KMS-11 (cell line): ENCODE results near the gene CCL25.

Source experiments
- H2AFZ ChIP-seq: fragments of 200-600 bp; sonication (generic); 2 replicates; pipeline ENCODE4 v1.6.1; 2016; ENCODE audit warnings: antibody characterized with exemption, mixed run types, low read depth
- H3K27ac ChIP-seq: fragments of 200-600 bp; sonication (generic); 2 replicates; pipeline ENCODE4 v1.6.1; 2016; ENCODE audit warnings: mild to moderate bottlenecking, mixed run types
- H3K27me3 ChIP-seq: fragments of 200-600 bp; sonication (generic); 2 replicates; pipeline ENCODE4 v1.6.1; 2017; ENCODE audit warnings: mild to moderate bottlenecking, low read depth, mixed run types, moderate library complexity; ENCODE audit not compliant: insufficient read depth
- H3K36me3 ChIP-seq: fragments of 200-600 bp; sonication (generic); 2 replicates; pipeline ENCODE4 v1.6.1; 2017; ENCODE audit warnings: mild to moderate bottlenecking, mixed run types; ENCODE audit not compliant: insufficient read depth
- H3K4me1 ChIP-seq: fragments of 200-600 bp; sonication (generic); 2 replicates; pipeline ENCODE4 v1.6.1; 2016; ENCODE audit warnings: mild to moderate bottlenecking, low read depth, mixed run types; ENCODE audit not compliant: poor library complexity, severe bottlenecking
- H3K4me2 ChIP-seq: fragments of 200-600 bp; sonication (generic); 2 replicates; pipeline ENCODE4 v1.7.0; 2016; ENCODE audit warnings: mild to moderate bottlenecking, mixed run types
- H3K4me3 ChIP-seq: fragments of 200-600 bp; sonication (generic); IDR thresholded peaks from 2 replicates; pipeline ENCODE4 v1.6.1; 2017; ENCODE audit warnings: low read depth, low read length, mixed read lengths; ENCODE audit not compliant: insufficient read depth
- H3K79me2 ChIP-seq: fragments of 200-600 bp; sonication (generic); 2 replicates; pipeline ENCODE4 v1.6.1; 2016; ENCODE audit warnings: low read depth, mixed run types; ENCODE audit not compliant: insufficient read depth
- H3K9ac ChIP-seq: fragments of 200-600 bp; sonication (generic); 2 replicates; pipeline ENCODE4 v1.6.1; 2016; ENCODE audit warnings: mild to moderate bottlenecking, mixed run types
- H4K20me1 ChIP-seq: fragments of 200-600 bp; sonication (generic); 2 replicates; pipeline ENCODE4 v1.6.1; 2016; ENCODE audit warnings: mild to moderate bottlenecking, mixed run types; ENCODE audit not compliant: insufficient read depth
- CTCF ChIP-seq: fragments of 200-600 bp; sonication (generic); conservative IDR thresholded peaks from 2 replicates; pipeline ENCODE4 v1.6.1; 2017; ENCODE audit warnings: low read depth, mild to moderate bottlenecking, antibody characterized with exemption, low read length, moderate library complexity, mixed read lengths

The CCL25 gene

GRCh38 chr19:8041531-8041931, 11.0 kb upstream of the CCL25 start:
- H3K4me2 ChIP-seq: no peak overlapping the region
- H3K27me3 ChIP-seq: peaks cover 18% of the 10 kb centered on the region
- TF ChIP-seq CTCF: no peak
- H3K4me3 ChIP-seq: no peak overlapping the region
- no peaks in the 10 kb centered on the region for H3K79me2 ChIP-seq
- no peaks in the 10 kb centered on the region for H4K20me1 ChIP-seq
- H2AFZ ChIP-seq: no peak overlapping the region
- no peak overlapping the region for H3K9ac ChIP-seq
- H3K36me3 ChIP-seq: no peaks in the 10 kb centered on the region
- no peaks in the 10 kb centered on the region for H3K4me1 ChIP-seq
- H3K27ac ChIP-seq: no peak overlapping the region

DNA sequence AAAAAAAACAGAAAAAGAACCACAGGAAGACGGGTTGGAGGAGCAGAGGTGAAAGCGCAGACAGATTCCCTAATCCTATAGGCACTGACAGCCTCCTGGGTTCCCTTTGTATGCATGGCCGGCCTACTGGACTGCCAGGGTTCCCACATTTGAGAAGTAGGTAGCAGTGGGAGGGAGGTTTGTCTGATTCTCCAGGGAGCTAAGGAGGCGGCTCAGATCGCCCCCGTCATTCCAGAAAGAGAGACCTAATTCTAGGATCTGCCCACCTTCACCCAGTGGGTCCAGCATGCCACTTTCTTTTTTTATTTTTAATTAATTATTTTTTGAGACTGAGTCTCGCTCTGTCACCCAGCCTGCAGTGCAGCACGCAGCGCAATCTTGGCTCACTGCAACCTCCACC, 9.7 kb upstream of the CCL25 start:
- Histone ChIP-seq H3K27me3 (peaks cover 13% of the 10 kb centered on the region), H3K79me2 (no peaks in the 10 kb centered on the region), H3K4me3 (no peak overlapping the region), H2AFZ (no peak overlapping the region), H3K4me2 (no peak overlapping the region), H3K4me1 (peaks cover 7% of the 10 kb centered on the region), H3K9ac (no peak overlapping the region), H3K36me3 (no peaks in the 10 kb centered on the region), H3K27ac (no peak overlapping the region), H4K20me1 (no peaks in the 10 kb centered on the region)
- TF ChIP-seq CTCF: no peak

DNA sequence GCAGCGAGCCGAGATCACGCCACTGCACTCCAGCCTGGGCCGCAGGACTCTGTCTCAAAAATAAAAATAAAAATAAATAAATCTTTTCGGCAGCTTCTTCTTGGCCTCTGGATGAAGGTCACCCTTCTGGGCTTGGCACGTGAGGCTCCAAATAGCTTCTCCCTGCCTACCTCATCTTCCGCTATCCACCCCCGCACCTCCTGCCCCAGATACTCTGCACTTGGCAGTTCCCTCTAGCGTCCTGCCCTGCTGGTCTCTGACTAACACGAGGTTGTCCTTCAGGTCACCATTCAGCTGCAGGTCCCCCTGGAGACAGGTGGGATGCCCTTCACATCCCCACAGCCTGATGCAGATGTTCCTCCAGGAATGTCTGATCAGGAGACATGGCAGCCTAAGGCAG, 8.5 kb upstream of the CCL25 start:
- H3K27ac ChIP-seq: no peak overlapping the region
- TF ChIP-seq CTCF: no peak
- H3K27me3 ChIP-seq: peaks cover 13% of the 10 kb centered on the region
- no peaks in the 10 kb centered on the region for H3K79me2 ChIP-seq
- H3K9ac ChIP-seq: no peak overlapping the region
- H4K20me1 ChIP-seq: no peaks in the 10 kb centered on the region
- H3K4me2 ChIP-seq: no peak overlapping the region
- no peak overlapping the region for H2AFZ ChIP-seq
- H3K36me3 ChIP-seq: no peaks in the 10 kb centered on the region
- peaks cover 7% of the 10 kb centered on the region for H3K4me1 ChIP-seq
- no peak overlapping the region for H3K4me3 ChIP-seq

- H3K36me3 ChIP-seq: no peaks in the 10 kb centered on the region
- H3K27me3 ChIP-seq: peaks cover 13% of the 10 kb centered on the region
- no peak overlapping the region for H3K4me3 ChIP-seq
- H2AFZ ChIP-seq: no peak overlapping the region
- H3K9ac ChIP-seq: no peak overlapping the region
- H3K79me2 ChIP-seq: no peaks in the 10 kb centered on the region
- TF ChIP-seq CTCF: no peak
- H3K4me1 ChIP-seq: peaks cover 7% of the 10 kb centered on the region
- H3K4me2 ChIP-seq: no peak overlapping the region
- H3K27ac ChIP-seq: no peak overlapping the region
- H4K20me1 ChIP-seq: no peaks in the 10 kb centered on the region
Measured at GRCh38 chr19:8045872-8046568, 6.5 kb upstream of the CCL25 start.
